Left cardiac atrium (tissue), 4 donors: ENCODE results near the gene RSRC1. TPM values are rescaled to one million over a fixed set of nuclear protein-coding genes. Genes with fewer than 3 reads are reported as not detected.

Experiments
- ATAC-seq, 2 donors: fragments of 200-7000 bp; cut with Tn5 transposase; one replicate each; pipeline ENCODE4 v1.9.1; 2020; ENCODE audit warnings: mild to moderate bottlenecking in 2 of 2, moderate library complexity in 2 of 2
- DNase-seq: peaks from one replicate; pipeline ENCODE4 v3.0.0-alpha.2; 2020
- intact Hi-C, 2 donors: fragments of 100-400 bp; cut with DNase I; formaldehyde crosslinking; loops; one replicate each; pipeline versions ENCODE4 v1.14.1 to v1.15.1; 2022 to 2023
- total RNA-seq, 2 donors: library from RNA; stranded (reverse); fragmentation: NEBNext Ultra II Directional; extraction: Animal tissue kit (Norgen Biotek cat#: 25700); gene quantifications; one replicate each; pipeline ENCODE4 v1.2.1, GENCODE V29; 2021
- donor health status: DM: no; HTN: yes; CAD: no.
- donor health status: DM: no; HTN: yes; CAD: no; lungs with severe emphysema.
- donor health status: DM: yes; HTN: yes; CAD: no.
- donor health status: Dilated cardiomyopathy.

RSRC1 gene
- total RNA-seq, 2 donors from 2014 or later, result 22.6 to 23.6 TPM

- DNase-seq, result no peak
- ATAC-seq, result no peak
- intact Hi-C loops, result no loop called here
Measured at GRCh38 chr3:158590223-158590622, 480.3 kb downstream of the RSRC1 start.

Other genes starting within 250 kb of the RSRC1 start
- gene SHOX2, start 3.7 kb upstream of the RSRC1 start, total RNA-seq, result 1 to 10 TPM; 1.5 to 3.5 TPM